Smooth muscle cell (in vitro differentiated cells): ENCODE data around the gene REEP1. TPM values are rescaled to one million over a fixed set of nuclear protein-coding genes. Genes with fewer than 3 reads are reported as not detected.
A peak's percentile ranks its signal among the peaks of the same experiment; 100 is the strongest.

Source experiments
- DNase-seq: peaks from one replicate; lab custom pipeline; 2025; ENCODE audit not compliant: unreplicated experiment; lab: John Stamatoyannopoulos, UW
- H2AFZ ChIP-seq: fragments of 200-600 bp; sonication (generic); 2 replicates; pipeline ENCODE4 v1.6.0; 2016; ENCODE audit warnings: antibody characterized with exemption, low read depth, mild to moderate bottlenecking
- H3F3A ChIP-seq: fragments of 200-600 bp; sonication (generic); 2 replicates; pipeline ENCODE4 v1.6.0; 2017; ENCODE audit warnings: antibody characterized with exemption, low read depth
- H3K27ac ChIP-seq: fragments of 200-600 bp; sonication (generic); 2 replicates; pipeline ENCODE4 v1.5.1; 2016; ENCODE audit warnings: low read depth, mild to moderate bottlenecking
- H3K27me3 ChIP-seq: fragments of 200-600 bp; sonication (generic); 2 replicates; pipeline ENCODE4 v1.6.1; 2016; ENCODE audit warnings: low read depth, mild to moderate bottlenecking
- H3K36me3 ChIP-seq: fragments of 200-600 bp; sonication (generic); 2 replicates; pipeline ENCODE4 v1.5.1; 2016; ENCODE audit warnings: low read depth
- H3K4me1 ChIP-seq: fragments of 200-600 bp; sonication (generic); 2 replicates; pipeline ENCODE4 v1.5.1; 2016; ENCODE audit warnings: low read depth
- H3K4me2 ChIP-seq: fragments of 200-600 bp; sonication (generic); 2 replicates; pipeline ENCODE4 v1.6.0; 2016; ENCODE audit warnings: mild to moderate bottlenecking
- H3K4me3 ChIP-seq: fragments of 200-600 bp; sonication (generic); 2 replicates; pipeline ENCODE4 v1.5.1; 2016; ENCODE audit warnings: mild to moderate bottlenecking
- H3K79me2 ChIP-seq: fragments of 200-600 bp; sonication (generic); 2 replicates; pipeline ENCODE4 v1.6.0; 2016; ENCODE audit warnings: low read depth, mild to moderate bottlenecking
- H3K9ac ChIP-seq: fragments of 200-600 bp; sonication (generic); 2 replicates; pipeline ENCODE4 v1.6.0; 2016; ENCODE audit warnings: low read depth
- H3K9me3 ChIP-seq: fragments of 200-600 bp; sonication (generic); replicated peaks from 2 replicates; pipeline ENCODE4 v1.5.1; 2016; ENCODE audit warnings: low read depth
- H4K20me1 ChIP-seq: fragments of 200-600 bp; sonication (generic); 2 replicates; pipeline ENCODE4 v1.6.0; 2016; ENCODE audit warnings: low read depth
- WGBS: methylation state at CpG from one replicate; pipeline ENCODE4 v1.1.7; 2016; ENCODE audit warnings: low lambda C conversion rate; 5-methylcytosine and 5-hydroxymethylcytosine counted together
- polyA plus RNA-seq: library from polyadenylated mRNA; unstranded; fragments of >200 nt; fragmentation: Nextera tagmentation; extraction: Ambion mirVana; gene quantifications from 2 replicates; pipeline ENCODE4 v1.2.1, GENCODE V29; 2016
- total RNA-seq: library from RNA; depleted of rRNA; stranded (reverse); fragments of >200 nt; gene quantifications from 2 replicates; pipeline ENCODE4 v1.2.3, GENCODE V29; 2014
- TF ChIP-seq, protein P1 (sequence below): fragments of 200-600 bp; sonication (generic); IDR thresholded peaks from 2 replicates; pipeline ENCODE4 v1.5.1; 2017; ENCODE audit warnings: borderline replicate concordance, mild to moderate bottlenecking, antibody characterized with exemption; ENCODE audit not compliant: insufficient read depth, poor library complexity, severe bottlenecking

The REEP1 gene
- total and polyA plus RNA-seq, 2 experiments from 2014 or later: not detected

GRCh38 chr2:86185517-86186212 is 151.8 kb downstream of the REEP1 start:
- Histone ChIP-seq H3K4me3 (no peak overlapping the region), H3K4me1 (no peaks in the 10 kb centered on the region), H4K20me1 (peaks cover 98% of the 10 kb centered on the region), H3K36me3 (no peaks in the 10 kb centered on the region), H3K4me2 (no peak overlapping the region), H3K79me2 (peaks cover 99% of the 10 kb centered on the region), H3F3A (no peaks in the 10 kb centered on the region), H3K27ac (peak overlapping the region; percentile 1), H3K27me3 (no peaks in the 10 kb centered on the region), H3K9ac (no peak overlapping the region), H2AFZ (no peak overlapping the region), H3K9me3 (no peaks in the 10 kb centered on the region)
- DNase-seq: no peak
- TF ChIP-seq, protein P1, sequence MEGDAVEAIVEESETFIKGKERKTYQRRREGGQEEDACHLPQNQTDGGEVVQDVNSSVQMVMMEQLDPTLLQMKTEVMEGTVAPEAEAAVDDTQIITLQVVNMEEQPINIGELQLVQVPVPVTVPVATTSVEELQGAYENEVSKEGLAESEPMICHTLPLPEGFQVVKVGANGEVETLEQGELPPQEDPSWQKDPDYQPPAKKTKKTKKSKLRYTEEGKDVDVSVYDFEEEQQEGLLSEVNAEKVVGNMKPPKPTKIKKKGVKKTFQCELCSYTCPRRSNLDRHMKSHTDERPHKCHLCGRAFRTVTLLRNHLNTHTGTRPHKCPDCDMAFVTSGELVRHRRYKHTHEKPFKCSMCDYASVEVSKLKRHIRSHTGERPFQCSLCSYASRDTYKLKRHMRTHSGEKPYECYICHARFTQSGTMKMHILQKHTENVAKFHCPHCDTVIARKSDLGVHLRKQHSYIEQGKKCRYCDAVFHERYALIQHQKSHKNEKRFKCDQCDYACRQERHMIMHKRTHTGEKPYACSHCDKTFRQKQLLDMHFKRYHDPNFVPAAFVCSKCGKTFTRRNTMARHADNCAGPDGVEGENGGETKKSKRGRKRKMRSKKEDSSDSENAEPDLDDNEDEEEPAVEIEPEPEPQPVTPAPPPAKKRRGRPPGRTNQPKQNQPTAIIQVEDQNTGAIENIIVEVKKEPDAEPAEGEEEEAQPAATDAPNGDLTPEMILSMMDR: no peak
- WGBS: 92% methylated on average over 1 of the region's 1 CpG

DNA sequence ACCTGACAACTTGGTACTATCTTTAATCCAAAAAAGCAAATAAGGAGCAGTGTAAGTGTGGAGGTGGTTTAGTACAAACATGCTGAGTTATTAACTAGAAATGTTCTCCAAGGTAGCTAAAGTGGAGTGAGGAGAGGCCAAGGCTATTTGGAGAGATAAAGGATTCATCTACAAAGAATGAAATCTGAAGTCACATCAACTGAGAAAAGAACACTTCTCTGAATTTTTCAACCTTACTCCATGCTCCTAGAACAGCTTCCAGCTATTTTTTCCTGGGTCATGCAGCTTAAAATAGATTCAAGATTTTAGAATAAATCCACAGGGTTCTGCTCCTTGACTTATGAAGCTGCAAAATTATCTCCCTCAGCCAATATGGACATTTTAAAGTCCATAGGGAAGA is 160.8 kb downstream of the REEP1 start:
- DNase-seq: no peak
- TF ChIP-seq, protein P1: no peak
- H3F3A ChIP-seq: no peaks in the 10 kb centered on the region
- H3K4me1 ChIP-seq: no peaks in the 10 kb centered on the region
- H3K79me2 ChIP-seq: peaks cover 15% of the 10 kb centered on the region
- H4K20me1 ChIP-seq: peaks cover 32% of the 10 kb centered on the region
- peaks cover 3% of the 10 kb centered on the region for H3K36me3 ChIP-seq
- no peak overlapping the region for H3K4me3 ChIP-seq
- H3K27ac ChIP-seq: no peak overlapping the region
- H2AFZ ChIP-seq: no peak overlapping the region
- H3K4me2 ChIP-seq: no peak overlapping the region
- no peaks in the 10 kb centered on the region for H3K9me3 ChIP-seq
- no peak overlapping the region for H3K9ac ChIP-seq
- no peaks in the 10 kb centered on the region for H3K27me3 ChIP-seq

- H3K36me3 ChIP-seq: peaks cover 3% of the 10 kb centered on the region
- no peaks in the 10 kb centered on the region for H3K27me3 ChIP-seq
- TF ChIP-seq, protein P1: no peak
- 90% methylated on average over 1 of the region's 1 CpG for WGBS
- H4K20me1 ChIP-seq: peaks cover 26% of the 10 kb centered on the region
- no peak overlapping the region for H2AFZ ChIP-seq
- no peak overlapping the region for H3K27ac ChIP-seq
- DNase-seq: no peak
- no peak overlapping the region for H3K4me2 ChIP-seq
- H3K4me1 ChIP-seq: no peaks in the 10 kb centered on the region
- H3K9me3 ChIP-seq: no peaks in the 10 kb centered on the region
- no peaks in the 10 kb centered on the region for H3F3A ChIP-seq
- no peak overlapping the region for H3K9ac ChIP-seq
- peaks cover 7% of the 10 kb centered on the region for H3K79me2 ChIP-seq
- no peak overlapping the region for H3K4me3 ChIP-seq
Observed at GRCh38 chr2:86175828-86176227, 161.6 kb downstream of the REEP1 start.

GRCh38 chr2:86174445-86174844 is 163.0 kb downstream of the REEP1 start:
- H3K9me3 ChIP-seq: no peaks in the 10 kb centered on the region
- no peak overlapping the region for H2AFZ ChIP-seq
- TF ChIP-seq, protein P1: no peak
- peaks cover 16% of the 10 kb centered on the region for H4K20me1 ChIP-seq
- no peak overlapping the region for H3K4me3 ChIP-seq
- no peaks in the 10 kb centered on the region for H3F3A ChIP-seq
- peaks cover 3% of the 10 kb centered on the region for H3K36me3 ChIP-seq
- no peaks in the 10 kb centered on the region for H3K4me1 ChIP-seq
- H3K27ac ChIP-seq: no peak overlapping the region
- H3K27me3 ChIP-seq: no peaks in the 10 kb centered on the region
- no peak for DNase-seq
- 93% methylated on average over 2 of the region's 2 CpGs for WGBS
- no peak overlapping the region for H3K9ac ChIP-seq
- no peak overlapping the region for H3K4me2 ChIP-seq
- peaks cover 7% of the 10 kb centered on the region for H3K79me2 ChIP-seq
